ENCODE results near the gene CD52.
A peak's percentile ranks its signal among the peaks of the same experiment; 100 is the strongest.

DNA sequence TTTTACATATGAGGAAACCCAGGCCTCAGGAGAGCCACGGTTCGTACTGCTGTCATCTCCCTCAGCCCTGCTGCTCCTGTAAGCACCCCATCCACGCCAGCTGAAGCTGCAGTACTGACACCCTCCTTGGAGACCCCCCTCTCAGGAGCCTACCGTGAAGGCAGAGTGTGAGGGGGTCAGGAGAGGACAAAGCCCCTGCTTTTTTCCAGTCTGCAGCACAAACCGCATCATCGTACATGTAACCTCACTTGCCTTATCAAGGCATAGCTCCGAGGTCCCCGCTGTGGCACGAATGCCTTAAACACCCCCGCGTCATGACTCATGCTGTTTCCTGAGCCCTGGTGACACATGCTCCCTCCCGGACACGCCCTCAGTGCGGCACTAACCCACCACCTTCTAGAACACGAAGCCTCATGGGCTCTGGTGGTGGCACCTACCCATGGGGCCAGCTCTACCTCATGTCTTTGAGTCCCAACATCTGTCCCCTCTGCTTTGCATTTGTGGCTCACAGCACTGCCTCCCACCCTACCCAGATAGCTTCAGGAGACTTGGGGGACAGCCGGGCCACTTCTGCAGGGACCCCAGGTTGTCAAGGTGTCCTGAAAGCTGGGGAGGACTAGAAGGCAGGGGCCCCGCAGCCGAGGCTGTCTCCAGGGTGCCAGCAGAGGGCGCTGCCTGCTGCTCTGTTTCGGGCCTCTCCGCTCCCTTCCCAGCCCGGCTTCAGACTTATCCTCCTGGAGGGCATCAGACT lies 33.0 kb upstream of the CD52 start:
- TF ChIP-seq POLR2A (IDR thresholded peaks at IDR 0.05; ENCODE audit: low read length) (peak; percentile 62), GATA1 (IDR thresholded peaks at IDR 0.05; ENCODE audit: low read depth, low read length) (no peak)

All from erythroblast (primary cell).